ENCODE data around the gene CLSTN2.

The CLSTN2 gene

GRCh38 chr3:140021269-140021668 lies 86.3 kb downstream of the CLSTN2 start:
- no peak overlapping the region for H3K18ac ChIP-seq (ENCODE audit: low read length)
- no peak overlapping the region for H3K27ac ChIP-seq (ENCODE audit: low read depth, low read length)
- no peak overlapping the region for H4K12ac ChIP-seq (ENCODE audit: low read depth, low read length)
- H3K9me3 ChIP-seq (ENCODE audit: insufficient read depth, low read depth, low read length) = peaks cover 2% of the 10 kb centered on the region
- no CpG with 5 or more reads among the region's 6 CpGs for WGBS (ENCODE audit: extremely low coverage, insufficient coverage, insufficient read length)
- no peak for DNase-seq
- H2BK5ac ChIP-seq (ENCODE audit: low read depth, low read length, poor library complexity) = no peak overlapping the region
- H3K79me1 ChIP-seq (ENCODE audit: low read length) = no peaks in the 10 kb centered on the region
- H3K9ac ChIP-seq (ENCODE audit: low read length) = no peak overlapping the region
- no peak overlapping the region for H2BK120ac ChIP-seq (ENCODE audit: insufficient read depth, low read length, poor library complexity)
- H2BK12ac ChIP-seq (ENCODE audit: low read length) = no peak overlapping the region
- H4K8ac ChIP-seq (ENCODE audit: low read depth, low read length) = no peak overlapping the region
- no peaks in the 10 kb centered on the region for H3K79me2 ChIP-seq (ENCODE audit: control insufficient read depth, insufficient read depth, low read length, poor library complexity)
- no peaks in the 10 kb centered on the region for H3K27me3 ChIP-seq (ENCODE audit: insufficient read depth, low read length)
- H3K36me3 ChIP-seq (ENCODE audit: control insufficient read depth in 1 of 2, insufficient read depth in 2 of 2, low read length in 2 of 2) = no peaks in the 10 kb centered on the region
- H2AFZ ChIP-seq (ENCODE audit: insufficient read depth, low read length, poor library complexity) = no peak overlapping the region
- H3K4me2 ChIP-seq (ENCODE audit: low read length) = no peak overlapping the region
- H3K14ac ChIP-seq (ENCODE audit: low read length) = no peak overlapping the region
- H2AK5ac ChIP-seq (ENCODE audit: low read length) = no peak overlapping the region
- H3K4ac ChIP-seq (ENCODE audit: low read depth, low read length) = no peak overlapping the region
- no peak overlapping the region for H3K4me3 ChIP-seq (ENCODE audit: low read depth, low read length)
- H4K91ac ChIP-seq (ENCODE audit: low read depth, low read length) = no peak overlapping the region
- H3K4me1 ChIP-seq (ENCODE audit: control insufficient read depth in 1 of 2, insufficient read depth in 2 of 2, low read length in 2 of 2) = no peaks in the 10 kb centered on the region
- no peak overlapping the region for H3K23ac ChIP-seq (ENCODE audit: low read length)

DNA sequence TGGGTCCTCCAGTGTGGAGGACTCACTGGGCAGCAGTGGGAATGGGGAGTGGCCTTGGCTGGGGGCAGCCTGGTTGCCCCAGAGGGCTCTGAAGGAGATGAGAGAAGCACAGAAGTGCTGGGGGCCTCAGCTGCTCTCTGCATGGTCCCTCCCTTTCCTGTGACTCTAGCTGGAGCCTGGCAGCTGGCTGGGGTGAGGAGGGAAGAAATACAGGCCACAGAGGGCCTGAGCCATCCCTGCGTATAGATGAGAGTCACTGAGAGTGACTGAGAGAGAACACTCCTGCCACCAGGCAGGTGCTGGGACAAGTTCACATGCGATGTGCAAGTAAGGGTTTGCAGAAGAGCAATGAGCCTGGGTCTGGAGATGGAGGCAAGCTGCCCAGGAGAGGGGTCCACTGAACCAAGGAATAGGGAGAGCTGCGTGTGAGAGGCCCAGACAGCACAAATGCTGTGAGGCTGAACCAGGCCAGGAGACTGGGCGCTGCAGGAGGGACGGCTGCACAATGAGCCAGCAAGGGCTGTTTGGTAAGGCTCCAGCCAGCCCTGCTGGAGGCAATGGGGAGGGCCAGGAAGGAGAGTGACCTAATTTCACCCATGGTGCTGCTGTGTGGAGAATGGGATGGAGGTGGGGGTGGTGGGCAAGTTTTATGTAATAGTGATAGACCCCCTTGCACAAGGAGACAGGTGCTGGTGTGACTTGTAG lies 87.2 kb downstream of the CLSTN2 start:
- Histone ChIP-seq H2AK5ac (ENCODE audit: low read length) (no peak overlapping the region), H4K12ac (ENCODE audit: low read depth, low read length) (no peak overlapping the region), H3K9ac (ENCODE audit: low read length) (no peak overlapping the region), H3K4ac (ENCODE audit: low read depth, low read length) (no peak overlapping the region), H4K91ac (ENCODE audit: low read depth, low read length) (no peak overlapping the region), H3K4me2 (ENCODE audit: low read length) (no peak overlapping the region), H3K4me1 (ENCODE audit: control insufficient read depth in 1 of 2, insufficient read depth in 2 of 2, low read length in 2 of 2) (no peaks in the 10 kb centered on the region), H3K36me3 (ENCODE audit: control insufficient read depth in 1 of 2, insufficient read depth in 2 of 2, low read length in 2 of 2) (no peaks in the 10 kb centered on the region), H3K4me3 (ENCODE audit: low read depth, low read length) (no peak overlapping the region), H3K79me2 (ENCODE audit: control insufficient read depth, insufficient read depth, low read length, poor library complexity) (no peaks in the 10 kb centered on the region), H3K79me1 (ENCODE audit: low read length) (no peaks in the 10 kb centered on the region), H2AFZ (ENCODE audit: insufficient read depth, low read length, poor library complexity) (no peak overlapping the region), H3K23ac (ENCODE audit: low read length) (no peak overlapping the region), H3K9me3 (ENCODE audit: insufficient read depth, low read depth, low read length) (peaks cover 2% of the 10 kb centered on the region), H3K27ac (ENCODE audit: low read depth, low read length) (no peak overlapping the region), H3K18ac (ENCODE audit: low read length) (no peak overlapping the region), H3K27me3 (ENCODE audit: insufficient read depth, low read length) (no peaks in the 10 kb centered on the region), H3K14ac (ENCODE audit: low read length) (no peak overlapping the region), H2BK5ac (ENCODE audit: low read depth, low read length, poor library complexity) (no peak overlapping the region), H4K8ac (ENCODE audit: low read depth, low read length) (no peak overlapping the region), H2BK12ac (ENCODE audit: low read length) (no peak overlapping the region), H2BK120ac (ENCODE audit: insufficient read depth, low read length, poor library complexity) (no peak overlapping the region)
- no peak for DNase-seq
- WGBS (ENCODE audit: extremely low coverage, insufficient coverage, insufficient read length) = no CpG with 5 or more reads among the region's 5 CpGs

- H3K23ac ChIP-seq (ENCODE audit: low read length) = no peak overlapping the region
- no peak overlapping the region for H3K4me2 ChIP-seq (ENCODE audit: low read length)
- no peak overlapping the region for H4K91ac ChIP-seq (ENCODE audit: low read depth, low read length)
- no peak overlapping the region for H2AK5ac ChIP-seq (ENCODE audit: low read length)
- H3K27me3 ChIP-seq (ENCODE audit: insufficient read depth, low read length) = no peaks in the 10 kb centered on the region
- no peak overlapping the region for H2BK120ac ChIP-seq (ENCODE audit: insufficient read depth, low read length, poor library complexity)
- no peak overlapping the region for H2BK5ac ChIP-seq (ENCODE audit: low read depth, low read length, poor library complexity)
- no peak overlapping the region for H3K14ac ChIP-seq (ENCODE audit: low read length)
- no peaks in the 10 kb centered on the region for H3K79me1 ChIP-seq (ENCODE audit: low read length)
- no peak overlapping the region for H3K4me3 ChIP-seq (ENCODE audit: low read depth, low read length)
- no peaks in the 10 kb centered on the region for H3K9me3 ChIP-seq (ENCODE audit: insufficient read depth, low read depth, low read length)
- no peak for DNase-seq
- H2AFZ ChIP-seq (ENCODE audit: insufficient read depth, low read length, poor library complexity) = no peak overlapping the region
- no peaks in the 10 kb centered on the region for H3K4me1 ChIP-seq (ENCODE audit: control insufficient read depth in 1 of 2, insufficient read depth in 2 of 2, low read length in 2 of 2)
- H4K8ac ChIP-seq (ENCODE audit: low read depth, low read length) = no peak overlapping the region
- WGBS (ENCODE audit: extremely low coverage, insufficient coverage, insufficient read length) = no CpG with 5 or more reads among the region's 12 CpGs
- H4K12ac ChIP-seq (ENCODE audit: low read depth, low read length) = no peak overlapping the region
- H3K18ac ChIP-seq (ENCODE audit: low read length) = no peak overlapping the region
- H3K9ac ChIP-seq (ENCODE audit: low read length) = no peak overlapping the region
- no peak overlapping the region for H2BK12ac ChIP-seq (ENCODE audit: low read length)
- H3K36me3 ChIP-seq (ENCODE audit: control insufficient read depth in 1 of 2, insufficient read depth in 2 of 2, low read length in 2 of 2) = no peaks in the 10 kb centered on the region
- H3K79me2 ChIP-seq (ENCODE audit: control insufficient read depth, insufficient read depth, low read length, poor library complexity) = no peaks in the 10 kb centered on the region
- no peak overlapping the region for H3K4ac ChIP-seq (ENCODE audit: low read depth, low read length)
- H3K27ac ChIP-seq (ENCODE audit: low read depth, low read length) = no peak overlapping the region
Observed at GRCh38 chr3:140023616-140024530, 88.9 kb downstream of the CLSTN2 start.

DNA sequence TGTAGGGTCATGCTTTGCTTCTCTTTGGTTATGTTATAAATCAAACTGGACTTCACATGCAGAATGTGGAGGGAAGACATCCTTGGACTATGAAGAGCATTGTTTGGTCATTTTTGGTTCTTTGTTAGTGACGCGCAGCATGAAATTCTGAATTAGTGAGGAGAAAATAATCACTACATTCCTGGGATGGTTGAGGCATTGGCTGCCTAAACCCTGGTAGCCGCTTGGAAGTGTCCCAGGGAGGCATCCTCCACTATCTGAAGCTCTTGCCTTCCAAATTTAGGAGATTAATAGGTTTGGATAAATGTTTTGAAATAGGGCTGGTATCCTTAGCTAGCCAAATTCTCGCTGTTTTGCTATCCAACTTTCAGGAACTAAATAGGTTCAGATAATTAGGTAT lies 96.2 kb downstream of the CLSTN2 start:
- Histone ChIP-seq H2BK12ac (ENCODE audit: low read length) (no peak overlapping the region), H3K4me1 (ENCODE audit: control insufficient read depth in 1 of 2, insufficient read depth in 2 of 2, low read length in 2 of 2) (no peaks in the 10 kb centered on the region), H3K27ac (ENCODE audit: low read depth, low read length) (no peak overlapping the region), H2AK5ac (ENCODE audit: low read length) (no peak overlapping the region), H4K8ac (ENCODE audit: low read depth, low read length) (no peak overlapping the region), H3K9me3 (ENCODE audit: insufficient read depth, low read depth, low read length) (no peaks in the 10 kb centered on the region), H2BK120ac (ENCODE audit: insufficient read depth, low read length, poor library complexity) (no peak overlapping the region), H3K4me3 (ENCODE audit: low read depth, low read length) (no peak overlapping the region), H3K4ac (ENCODE audit: low read depth, low read length) (no peak overlapping the region), H3K27me3 (ENCODE audit: insufficient read depth, low read length) (no peaks in the 10 kb centered on the region), H3K36me3 (ENCODE audit: control insufficient read depth in 1 of 2, insufficient read depth in 2 of 2, low read length in 2 of 2) (no peaks in the 10 kb centered on the region), H4K12ac (ENCODE audit: low read depth, low read length) (no peak overlapping the region), H3K18ac (ENCODE audit: low read length) (no peak overlapping the region), H4K91ac (ENCODE audit: low read depth, low read length) (no peak overlapping the region), H3K23ac (ENCODE audit: low read length) (no peak overlapping the region), H2BK5ac (ENCODE audit: low read depth, low read length, poor library complexity) (no peak overlapping the region), H3K14ac (ENCODE audit: low read length) (no peak overlapping the region), H3K9ac (ENCODE audit: low read length) (no peak overlapping the region), H3K79me1 (ENCODE audit: low read length) (no peaks in the 10 kb centered on the region), H3K4me2 (ENCODE audit: low read length) (no peak overlapping the region), H3K79me2 (ENCODE audit: control insufficient read depth, insufficient read depth, low read length, poor library complexity) (no peaks in the 10 kb centered on the region), H2AFZ (ENCODE audit: insufficient read depth, low read length, poor library complexity) (no peak overlapping the region)
- no CpG with 5 or more reads among the region's 4 CpGs for WGBS (ENCODE audit: extremely low coverage, insufficient coverage, insufficient read length)
- no peak for DNase-seq
